GM18909 (cell line): ENCODE measurements around the gene RPL3.

ENCODE experiments used
- ATAC-seq: cut with Tn5 transposase; IDR thresholded peaks from one replicate; pipeline ENCODE4 v1.9.1; 2021; ENCODE audit warnings: mild to moderate bottlenecking; ENCODE audit not compliant: unreplicated experiment, poor library complexity

Gene RPL3

DNA sequence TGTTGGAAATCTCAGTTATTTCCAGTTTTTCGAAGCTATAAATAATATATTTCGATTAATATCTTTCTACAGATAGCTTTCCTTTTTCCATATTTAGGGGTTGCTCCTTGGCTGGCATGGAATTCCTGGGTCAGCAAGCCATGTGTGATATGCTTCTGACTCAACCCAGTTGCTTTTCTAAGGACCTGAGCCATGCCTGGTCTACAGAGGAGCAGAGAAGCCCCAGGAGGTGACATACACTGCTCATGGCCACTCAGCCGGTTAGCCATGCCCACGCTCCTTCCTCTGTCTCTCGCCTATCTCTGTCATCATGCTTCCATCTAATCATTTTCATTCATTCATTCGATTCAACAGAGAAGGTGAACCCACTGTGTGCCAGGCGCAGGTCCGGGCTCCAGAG lies 51.4 kb downstream of the RPL3 start:
- no peak for ATAC-seq

DNA sequence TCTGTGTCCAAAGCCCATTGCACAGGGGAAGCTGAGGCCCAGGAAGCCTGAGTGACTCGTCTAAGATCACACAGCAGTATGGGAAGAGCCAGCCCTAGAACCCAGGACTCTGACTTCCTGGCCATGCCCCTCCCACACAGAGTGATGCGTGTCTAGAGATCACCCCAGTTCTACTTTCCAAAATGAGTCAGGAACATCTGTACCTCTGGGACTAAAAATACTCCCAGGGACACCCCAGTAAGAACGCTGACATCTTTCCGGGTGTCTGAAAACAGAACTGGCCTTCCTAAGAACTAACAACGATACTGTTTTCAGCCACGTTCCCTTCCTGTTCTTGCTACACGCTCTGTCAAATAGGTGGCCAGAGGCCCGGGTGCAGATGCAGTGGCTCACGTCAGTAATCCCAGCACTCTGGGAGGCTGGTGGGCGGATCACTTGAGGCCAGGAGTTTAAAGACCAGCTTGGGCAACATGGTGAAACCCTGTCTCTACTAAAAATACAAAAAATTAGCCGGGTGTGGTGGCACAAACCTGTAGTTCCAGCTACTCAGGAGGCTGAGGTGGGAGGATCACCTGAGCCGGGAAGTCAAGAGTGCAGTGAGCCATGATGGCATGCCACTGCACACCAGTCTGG lies 52.9 kb downstream of the RPL3 start:
- ATAC-seq = peak; percentile 63

DNA sequence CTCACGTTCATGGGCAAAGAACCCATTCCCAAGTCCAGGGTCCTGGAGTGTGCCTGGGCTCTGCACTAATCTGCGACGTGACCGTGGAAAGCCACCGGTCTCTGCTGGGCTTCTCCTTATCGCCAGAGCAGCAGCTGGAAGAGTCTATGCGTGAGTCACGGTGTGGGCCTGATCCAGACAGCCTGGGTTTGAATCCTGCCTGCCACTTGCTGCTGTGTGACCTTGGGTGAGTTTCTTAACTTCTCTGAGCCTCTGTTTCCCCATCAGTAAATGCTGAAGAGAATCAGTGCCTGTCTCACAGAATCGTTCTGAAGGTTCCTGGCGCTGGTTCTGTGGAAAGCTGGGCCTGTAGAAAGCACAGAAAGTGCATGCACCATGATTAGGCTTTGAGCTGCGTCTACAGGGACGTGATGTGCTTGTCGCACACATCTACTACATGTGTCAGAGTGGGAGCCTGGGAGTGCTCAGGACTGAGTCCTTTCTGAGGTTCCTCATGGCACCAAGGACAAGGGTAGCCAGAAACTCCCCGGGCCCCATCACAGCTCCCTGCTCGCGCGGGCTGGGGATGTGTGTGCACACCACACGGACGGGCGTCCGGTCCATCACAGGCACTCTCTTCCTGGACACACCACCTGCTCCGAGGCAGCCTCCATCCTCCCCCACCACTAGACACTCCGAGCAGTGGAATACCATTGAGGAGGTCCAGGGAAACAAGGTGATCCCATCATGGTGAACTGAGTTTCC lies 54.1 kb downstream of the RPL3 start:
- ATAC-seq = no peak

DNA sequence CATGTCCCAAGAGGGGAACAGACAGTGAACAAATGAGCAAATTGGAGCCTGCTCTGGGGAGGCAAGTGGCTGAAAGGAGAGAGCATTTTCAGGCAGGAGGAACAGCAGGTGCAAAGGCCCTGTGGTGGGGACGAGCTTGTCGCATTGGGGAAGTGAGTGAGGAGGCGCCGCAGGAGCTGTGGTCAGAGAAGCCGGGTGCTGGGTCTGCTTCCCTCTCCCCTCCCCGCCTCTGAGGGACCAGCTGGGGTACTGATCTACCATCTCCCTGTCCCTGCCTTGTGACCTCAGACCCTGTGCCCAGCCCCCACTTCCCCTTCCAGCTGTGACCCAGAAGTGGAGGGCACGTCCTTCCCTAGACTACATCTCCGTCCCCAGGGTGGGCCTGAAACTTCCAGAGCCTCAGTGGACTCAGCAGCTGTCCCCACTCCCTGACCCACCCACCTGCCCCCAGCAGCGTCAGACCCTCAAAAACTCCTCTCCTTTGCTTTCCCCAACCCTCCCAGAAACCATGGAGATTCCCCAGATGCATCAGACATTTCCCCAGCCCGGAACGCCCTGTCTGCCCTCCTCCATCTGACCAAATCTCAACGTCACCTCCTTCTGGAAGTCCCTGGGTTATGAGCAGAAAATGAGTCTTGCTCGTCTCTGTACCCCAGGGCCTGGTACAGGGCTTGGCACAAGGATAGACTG lies 54.9 kb downstream of the RPL3 start:
- ATAC-seq = no peak

DNA sequence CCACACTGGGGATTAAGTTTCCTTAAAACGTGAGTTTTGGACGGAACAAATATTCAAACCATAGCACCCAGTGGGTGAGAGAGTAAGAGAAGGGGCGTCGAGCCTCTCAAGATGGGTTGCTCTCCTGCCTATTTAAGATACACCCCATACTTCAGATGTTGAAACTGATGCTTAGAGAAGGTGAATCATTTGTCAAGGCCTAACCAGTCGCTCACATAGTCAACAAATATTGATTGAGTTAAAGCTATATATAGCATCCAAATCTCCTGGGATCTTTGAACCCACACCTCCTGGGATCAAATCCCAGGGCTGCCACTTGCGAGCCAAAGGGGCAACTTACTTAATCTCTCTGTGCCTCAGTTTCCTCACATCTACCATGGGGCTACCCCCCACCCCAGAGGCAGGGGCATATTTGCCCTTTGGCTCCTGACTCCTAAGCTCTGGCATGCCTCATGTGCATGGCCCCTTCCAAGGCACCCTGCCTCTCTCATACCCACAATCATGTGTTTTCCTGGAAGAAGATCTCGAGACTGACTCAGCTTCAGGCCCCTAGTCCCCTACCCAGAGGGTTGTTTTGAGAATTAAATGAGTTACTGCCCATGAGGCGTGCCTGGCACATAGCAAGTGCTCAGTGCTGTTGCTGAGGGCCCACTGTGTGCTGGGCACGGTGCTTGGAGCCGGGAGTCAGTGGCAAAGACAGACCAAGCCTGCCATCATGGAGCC lies 55.6 kb downstream of the RPL3 start:
- ATAC-seq = no peak
